GM23338 (cell line): ENCODE data around the gene COIL. TPM values are rescaled to one million over a fixed set of nuclear protein-coding genes. Genes with fewer than 3 reads are reported as not detected.

Experiments used
- ATAC-seq: fragments of 200-7000 bp; cut with Tn5 transposase; 3 replicates; pipeline ENCODE4 v1.9.1; 2020
- DNase-seq: peaks from one replicate; pipeline ENCODE4 v3.0.0-alpha.2; 2015; ENCODE audit warnings: low spot score
- H2AFZ ChIP-seq: fragments of 200-600 bp; sonication (generic); 2 replicates; pipeline ENCODE4 v1.8.0; 2016; ENCODE audit warnings: antibody characterized with exemption, mild to moderate bottlenecking, moderate library complexity
- H3F3A ChIP-seq: fragments of 200-600 bp; sonication (generic); replicated peaks from 2 replicates; pipeline ENCODE4 v1.8.0; 2017; ENCODE audit warnings: antibody characterized with exemption, mixed run types, low read depth
- H3K27ac ChIP-seq: fragments of 200-600 bp; sonication (generic); 2 replicates; pipeline ENCODE4 v1.6.1; 2016; ENCODE audit warnings: low read depth
- H3K27me3 ChIP-seq: fragments of 200-600 bp; sonication (generic); 2 replicates; pipeline ENCODE4 v1.8.0; 2016; ENCODE audit warnings: mild to moderate bottlenecking, mixed run types, moderate library complexity; ENCODE audit not compliant: insufficient read depth
- H3K36me3 ChIP-seq: fragments of 200-600 bp; sonication (generic); 2 replicates; pipeline ENCODE4 v1.8.0; 2016; ENCODE audit warnings: mild to moderate bottlenecking; ENCODE audit not compliant: insufficient read depth
- H3K4me1 ChIP-seq: fragments of 200-600 bp; sonication (generic); 2 replicates; pipeline ENCODE4 v1.8.0; 2016; ENCODE audit warnings: mild to moderate bottlenecking, moderate library complexity; ENCODE audit not compliant: insufficient read depth
- H3K4me2 ChIP-seq: fragments of 200-600 bp; sonication (generic); 2 replicates; pipeline ENCODE4 v1.7.1; 2017; ENCODE audit warnings: mixed run types
- H3K4me3 ChIP-seq: fragments of 200-600 bp; sonication (generic); 2 replicates; pipeline ENCODE4 v1.6.1; 2016; ENCODE audit warnings: mixed run types
- H3K79me2 ChIP-seq: fragments of 200-600 bp; sonication (generic); replicated peaks from 2 replicates; pipeline ENCODE4 v1.8.0; 2017; ENCODE audit warnings: mild to moderate bottlenecking; ENCODE audit not compliant: insufficient read depth
- H3K9me2 ChIP-seq: fragments of 200-600 bp; sonication (generic); 2 replicates; pipeline ENCODE4 v1.8.0; 2017; ENCODE audit not compliant: insufficient read depth
- H4K20me1 ChIP-seq: fragments of 200-600 bp; sonication (generic); replicated peaks from 2 replicates; pipeline ENCODE4 v1.8.0; 2017; ENCODE audit warnings: mild to moderate bottlenecking; ENCODE audit not compliant: insufficient read depth
- H3K27ac Mint-ChIP-seq: 2 replicates; pipeline ENCODE4 v1.8.0; 2020; ENCODE audit warnings: inconsistent platforms, mild to moderate bottlenecking, moderate library complexity, mixed read lengths
- H3K27me3 Mint-ChIP-seq: 3 replicates; pipeline ENCODE4 v1.8.0; 2022; ENCODE audit warnings: low read depth, mild to moderate bottlenecking, moderate library complexity, mixed read lengths, inconsistent platforms; ENCODE audit not compliant: insufficient read depth, poor library complexity
- H3K36me3 Mint-ChIP-seq: 3 replicates; pipeline ENCODE4 v1.8.0; 2021; ENCODE audit warnings: low read depth, mild to moderate bottlenecking, inconsistent platforms, moderate library complexity, mixed read lengths
- H3K4me1 Mint-ChIP-seq: 3 replicates; pipeline ENCODE4 v1.8.0; 2020; ENCODE audit warnings: mild to moderate bottlenecking, inconsistent platforms, mixed read lengths
- H3K4me3 Mint-ChIP-seq: 3 replicates; pipeline ENCODE4 v1.8.0; 2021; ENCODE audit warnings: moderate library complexity, mild to moderate bottlenecking, inconsistent platforms, mixed read lengths
- H3K9me3 Mint-ChIP-seq: 3 replicates; pipeline ENCODE4 v1.8.0; 2020; ENCODE audit warnings: moderate library complexity, mild to moderate bottlenecking, inconsistent platforms, mixed read lengths
- CREB1 ChIP-seq: fragments of 250-450 bp; sonication (Bioruptor Pico); IDR thresholded peaks from 2 replicates; pipeline ENCODE4 v1.5.0; 2020; ENCODE audit warnings: low read depth, mild to moderate bottlenecking, moderate library complexity
- EZH2phosphoT487 ChIP-seq: fragments of 200-600 bp; sonication (generic); IDR thresholded peaks from one replicate; pipeline ENCODE4 v1.8.1; 2018; ENCODE audit warnings: antibody characterized with exemption; ENCODE audit not compliant: unreplicated experiment
- JUNB ChIP-seq: IDR thresholded peaks from one replicate; pipeline ENCODE4 v1.6.1; 2016; ENCODE audit warnings: antibody characterized with exemption; ENCODE audit not compliant: unreplicated experiment
- NANOG ChIP-seq: IDR thresholded peaks from 2 replicates; pipeline ENCODE4 v1.6.1; 2016; ENCODE audit warnings: antibody characterized with exemption, borderline replicate concordance
- STAT1 ChIP-seq: IDR thresholded peaks from one replicate; pipeline ENCODE4 v1.6.1; 2016; ENCODE audit warnings: antibody characterized with exemption; ENCODE audit not compliant: unreplicated experiment
- ZNF114 ChIP-seq: fragments of 250-450 bp; sonication (Bioruptor Pico); IDR thresholded peaks from 2 replicates; pipeline ENCODE4 v1.5.0; 2020; ENCODE audit warnings: mild to moderate bottlenecking, moderate library complexity
- ZNF331 ChIP-seq: fragments of 250-450 bp; sonication (Bioruptor Pico); IDR thresholded peaks from 2 replicates; pipeline ENCODE4 v1.5.0; 2020; ENCODE audit warnings: low read depth, mild to moderate bottlenecking, moderate library complexity
- polyA plus RNA-seq: library from polyadenylated mRNA; unstranded; fragments of >200 nt; fragmentation: Nextera tagmentation; extraction: Ambion mirVana; gene quantifications from 2 replicates; pipeline ENCODE4 v1.2.1, GENCODE V29; 2016
- total RNA-seq: library from RNA; depleted of rRNA; stranded (reverse); fragments of >200 nt; shearing (Covaris generic); gene quantifications from 2 replicates; pipeline ENCODE4 v1.2.3, GENCODE V29; 2014
- TF ChIP-seq, protein P1 (sequence below): IDR thresholded peaks from 2 replicates; pipeline ENCODE4 v1.6.1; 2016; ENCODE audit warnings: antibody characterized with exemption
- TF ChIP-seq, protein P2 (sequence below): fragments of 250-450 bp; sonication (Bioruptor Pico); IDR thresholded peaks from 2 replicates; pipeline ENCODE4 v1.5.0; 2020; ENCODE audit warnings: mild to moderate bottlenecking, moderate library complexity
- TF ChIP-seq, protein P3 (sequence below), 2 experiments: fragments of 200-600 bp in 1 of 2; sonication (generic) in 1 of 2; conservative IDR thresholded peaks; 2 replicates each; pipeline versions ENCODE4 v1.5.1 to v1.6.1; 2016 to 2017; ENCODE audit warnings: antibody characterized with exemption in 2 of 2, low read depth in 2 of 2, mild to moderate bottlenecking in 2 of 2, moderate library complexity in 1 of 2

The COIL gene
- total and polyA plus RNA-seq, 2 experiments from 2014 or later: 18.5 to 32.2 TPM

DNA sequence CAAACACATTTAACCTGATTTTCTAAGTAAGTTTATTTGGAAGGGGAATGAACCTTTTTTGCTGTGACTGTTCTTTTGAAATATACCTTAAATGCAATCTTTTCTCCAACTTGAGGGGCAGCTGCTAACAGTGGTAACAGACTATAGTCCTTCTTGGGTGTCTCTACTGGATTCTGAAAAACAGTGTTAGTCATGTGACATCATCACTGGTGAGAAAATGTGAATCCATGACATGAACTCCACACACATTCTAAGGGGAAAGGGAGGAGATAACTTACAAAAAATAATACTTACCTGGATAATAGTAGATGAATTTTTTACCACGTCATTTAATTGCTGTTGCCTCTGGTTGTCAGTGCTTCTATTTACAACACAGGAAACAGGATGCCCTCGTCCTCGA is 11.3 kb downstream of the COIL start (continued):
- TF ChIP-seq CREB1 (CRISPR knock-in tag): no peak
- no peak for TF ChIP-seq EZH2phosphoT487

DNA sequence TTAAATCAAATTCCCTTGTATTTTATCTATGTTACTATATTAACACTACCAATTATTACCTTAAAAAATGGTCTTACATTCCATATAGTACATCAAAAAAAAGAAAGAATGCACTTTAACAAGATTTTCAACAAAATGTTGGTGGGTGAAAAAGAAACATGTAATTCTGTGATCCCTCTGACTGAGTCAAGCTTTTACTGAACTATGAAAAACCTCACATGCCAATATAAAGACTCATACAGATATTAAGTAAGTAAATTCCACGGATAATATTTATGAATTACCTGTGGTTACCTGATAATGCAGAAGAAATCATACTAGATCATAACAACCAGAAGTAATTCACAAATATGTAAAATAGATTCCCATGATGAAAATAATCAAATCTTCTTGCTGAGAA is 12.4 kb downstream of the COIL start:
- H2AFZ ChIP-seq: no peak overlapping the region
- TF ChIP-seq, protein P1, sequence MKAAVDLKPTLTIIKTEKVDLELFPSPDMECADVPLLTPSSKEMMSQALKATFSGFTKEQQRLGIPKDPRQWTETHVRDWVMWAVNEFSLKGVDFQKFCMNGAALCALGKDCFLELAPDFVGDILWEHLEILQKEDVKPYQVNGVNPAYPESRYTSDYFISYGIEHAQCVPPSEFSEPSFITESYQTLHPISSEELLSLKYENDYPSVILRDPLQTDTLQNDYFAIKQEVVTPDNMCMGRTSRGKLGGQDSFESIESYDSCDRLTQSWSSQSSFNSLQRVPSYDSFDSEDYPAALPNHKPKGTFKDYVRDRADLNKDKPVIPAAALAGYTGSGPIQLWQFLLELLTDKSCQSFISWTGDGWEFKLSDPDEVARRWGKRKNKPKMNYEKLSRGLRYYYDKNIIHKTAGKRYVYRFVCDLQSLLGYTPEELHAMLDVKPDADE: no peak
- TF ChIP-seq, protein P2, sequence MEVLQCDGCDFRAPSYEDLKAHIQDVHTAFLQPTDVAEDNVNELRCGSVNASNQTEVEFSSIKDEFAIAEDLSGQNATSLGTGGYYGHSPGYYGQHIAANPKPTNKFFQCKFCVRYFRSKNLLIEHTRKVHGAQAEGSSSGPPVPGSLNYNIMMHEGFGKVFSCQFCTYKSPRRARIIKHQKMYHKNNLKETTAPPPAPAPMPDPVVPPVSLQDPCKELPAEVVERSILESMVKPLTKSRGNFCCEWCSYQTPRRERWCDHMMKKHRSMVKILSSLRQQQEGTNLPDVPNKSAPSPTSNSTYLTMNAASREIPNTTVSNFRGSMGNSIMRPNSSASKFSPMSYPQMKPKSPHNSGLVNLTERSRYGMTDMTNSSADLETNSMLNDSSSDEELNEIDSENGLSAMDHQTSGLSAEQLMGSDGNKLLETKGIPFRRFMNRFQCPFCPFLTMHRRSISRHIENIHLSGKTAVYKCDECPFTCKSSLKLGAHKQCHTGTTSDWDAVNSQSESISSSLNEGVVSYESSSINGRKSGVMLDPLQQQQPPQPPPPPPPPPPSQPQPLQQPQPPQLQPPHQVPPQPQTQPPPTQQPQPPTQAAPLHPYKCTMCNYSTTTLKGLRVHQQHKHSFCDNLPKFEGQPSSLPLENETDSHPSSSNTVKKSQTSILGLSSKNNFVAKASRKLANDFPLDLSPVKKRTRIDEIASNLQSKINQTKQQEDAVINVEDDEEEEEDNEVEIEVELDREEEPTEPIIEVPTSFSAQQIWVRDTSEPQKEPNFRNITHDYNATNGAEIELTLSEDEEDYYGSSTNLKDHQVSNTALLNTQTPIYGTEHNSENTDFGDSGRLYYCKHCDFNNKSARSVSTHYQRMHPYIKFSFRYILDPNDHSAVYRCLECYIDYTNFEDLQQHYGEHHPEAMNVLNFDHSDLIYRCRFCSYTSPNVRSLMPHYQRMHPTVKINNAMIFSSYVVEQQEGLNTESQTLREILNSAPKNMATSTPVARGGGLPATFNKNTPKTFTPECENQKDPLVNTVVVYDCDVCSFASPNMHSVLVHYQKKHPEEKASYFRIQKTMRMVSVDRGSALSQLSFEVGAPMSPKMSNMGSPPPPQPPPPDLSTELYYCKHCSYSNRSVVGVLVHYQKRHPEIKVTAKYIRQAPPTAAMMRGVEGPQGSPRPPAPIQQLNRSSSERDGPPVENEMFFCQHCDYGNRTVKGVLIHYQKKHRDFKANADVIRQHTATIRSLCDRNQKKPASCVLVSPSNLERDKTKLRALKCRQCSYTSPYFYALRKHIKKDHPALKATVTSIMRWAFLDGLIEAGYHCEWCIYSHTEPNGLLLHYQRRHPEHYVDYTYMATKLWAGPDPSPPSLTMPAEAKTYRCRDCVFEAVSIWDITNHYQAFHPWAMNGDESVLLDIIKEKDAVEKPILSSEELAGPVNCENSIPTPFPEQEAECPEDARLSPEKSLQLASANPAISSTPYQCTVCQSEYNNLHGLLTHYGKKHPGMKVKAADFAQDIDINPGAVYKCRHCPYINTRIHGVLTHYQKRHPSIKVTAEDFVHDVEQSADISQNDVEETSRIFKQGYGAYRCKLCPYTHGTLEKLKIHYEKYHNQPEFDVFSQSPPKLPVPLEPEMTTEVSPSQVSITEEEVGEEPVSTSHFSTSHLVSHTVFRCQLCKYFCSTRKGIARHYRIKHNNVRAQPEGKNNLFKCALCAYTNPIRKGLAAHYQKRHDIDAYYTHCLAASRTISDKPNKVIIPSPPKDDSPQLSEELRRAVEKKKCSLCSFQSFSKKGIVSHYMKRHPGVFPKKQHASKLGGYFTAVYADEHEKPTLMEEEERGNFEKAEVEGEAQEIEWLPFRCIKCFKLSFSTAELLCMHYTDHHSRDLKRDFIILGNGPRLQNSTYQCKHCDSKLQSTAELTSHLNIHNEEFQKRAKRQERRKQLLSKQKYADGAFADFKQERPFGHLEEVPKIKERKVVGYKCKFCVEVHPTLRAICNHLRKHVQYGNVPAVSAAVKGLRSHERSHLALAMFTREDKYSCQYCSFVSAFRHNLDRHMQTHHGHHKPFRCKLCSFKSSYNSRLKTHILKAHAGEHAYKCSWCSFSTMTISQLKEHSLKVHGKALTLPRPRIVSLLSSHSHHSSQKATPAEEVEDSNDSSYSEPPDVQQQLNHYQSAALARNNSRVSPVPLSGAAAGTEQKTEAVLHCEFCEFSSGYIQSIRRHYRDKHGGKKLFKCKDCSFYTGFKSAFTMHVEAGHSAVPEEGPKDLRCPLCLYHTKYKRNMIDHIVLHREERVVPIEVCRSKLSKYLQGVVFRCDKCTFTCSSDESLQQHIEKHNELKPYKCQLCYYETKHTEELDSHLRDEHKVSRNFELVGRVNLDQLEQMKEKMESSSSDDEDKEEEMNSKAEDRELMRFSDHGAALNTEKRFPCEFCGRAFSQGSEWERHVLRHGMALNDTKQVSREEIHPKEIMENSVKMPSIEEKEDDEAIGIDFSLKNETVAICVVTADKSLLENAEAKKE (CRISPR knock-in tag): no peak
- TF ChIP-seq ZNF331 (no peak), NANOG (no peak), STAT1 (no peak), CREB1 (CRISPR knock-in tag) (no peak), ZNF114 (CRISPR knock-in tag) (no peak), JUNB (no peak)
- TF ChIP-seq, protein P3, sequence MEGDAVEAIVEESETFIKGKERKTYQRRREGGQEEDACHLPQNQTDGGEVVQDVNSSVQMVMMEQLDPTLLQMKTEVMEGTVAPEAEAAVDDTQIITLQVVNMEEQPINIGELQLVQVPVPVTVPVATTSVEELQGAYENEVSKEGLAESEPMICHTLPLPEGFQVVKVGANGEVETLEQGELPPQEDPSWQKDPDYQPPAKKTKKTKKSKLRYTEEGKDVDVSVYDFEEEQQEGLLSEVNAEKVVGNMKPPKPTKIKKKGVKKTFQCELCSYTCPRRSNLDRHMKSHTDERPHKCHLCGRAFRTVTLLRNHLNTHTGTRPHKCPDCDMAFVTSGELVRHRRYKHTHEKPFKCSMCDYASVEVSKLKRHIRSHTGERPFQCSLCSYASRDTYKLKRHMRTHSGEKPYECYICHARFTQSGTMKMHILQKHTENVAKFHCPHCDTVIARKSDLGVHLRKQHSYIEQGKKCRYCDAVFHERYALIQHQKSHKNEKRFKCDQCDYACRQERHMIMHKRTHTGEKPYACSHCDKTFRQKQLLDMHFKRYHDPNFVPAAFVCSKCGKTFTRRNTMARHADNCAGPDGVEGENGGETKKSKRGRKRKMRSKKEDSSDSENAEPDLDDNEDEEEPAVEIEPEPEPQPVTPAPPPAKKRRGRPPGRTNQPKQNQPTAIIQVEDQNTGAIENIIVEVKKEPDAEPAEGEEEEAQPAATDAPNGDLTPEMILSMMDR (conservative IDR thresholded peaks at IDR 0.05; ENCODE audit: low read depth in 2 of 2): no peak
- Mint-ChIP-seq H3K27me3 (no peaks in the 10 kb centered on the region), H3K4me1 (no peaks in the 10 kb centered on the region), H3K4me3 (no peak overlapping the region), H3K9me3 (no peaks in the 10 kb centered on the region), H3K36me3 (peaks cover 57% of the 10 kb centered on the region), H3K27ac (no peak overlapping the region)
- H4K20me1 ChIP-seq: no peaks in the 10 kb centered on the region; the same call in 1 of the 2 replicates
- H3K36me3 ChIP-seq: 0 out of 2 replicates have a peak, but pooled peaks cover 2% of the 10 kb centered on the region
- H3F3A ChIP-seq: no peaks in the 10 kb centered on the region
- no peaks in the 10 kb centered on the region for H3K9me2 ChIP-seq
- H3K4me2 ChIP-seq: no peak overlapping the region
- H3K4me1 ChIP-seq: no peaks in the 10 kb centered on the region
- ATAC-seq (no peak), DNase-seq (no peak)
- H3K79me2 ChIP-seq: peaks cover 9% of the 10 kb centered on the region
- H3K27ac ChIP-seq: no peak overlapping the region
- H3K27me3 ChIP-seq: no peaks in the 10 kb centered on the region
- no peak overlapping the region for H3K4me3 ChIP-seq
